Measurements from ENCODE around the gene FAM78A.

DNA sequence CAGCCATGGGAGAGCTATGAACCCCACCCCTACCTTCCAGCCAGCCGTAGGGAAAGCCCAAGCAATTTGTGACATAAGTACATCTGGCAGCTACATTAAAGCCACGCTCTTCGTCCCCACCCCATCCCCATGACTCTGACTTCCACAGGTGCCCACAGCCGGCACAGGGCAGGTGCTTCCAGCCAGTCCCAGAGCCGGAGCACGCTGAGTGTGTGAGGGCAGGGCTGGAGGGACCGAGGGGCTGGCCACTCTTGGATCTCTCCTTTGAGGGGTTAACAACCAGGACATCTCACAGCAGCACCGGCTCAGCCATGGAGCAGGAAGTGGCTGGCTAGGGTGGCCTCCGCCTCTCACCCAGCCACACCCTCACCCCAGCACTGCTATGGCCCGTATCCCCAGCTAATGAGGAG is 2.4 kb upstream of the FAM78A start:
- TF ChIP-seq, protein P1, sequence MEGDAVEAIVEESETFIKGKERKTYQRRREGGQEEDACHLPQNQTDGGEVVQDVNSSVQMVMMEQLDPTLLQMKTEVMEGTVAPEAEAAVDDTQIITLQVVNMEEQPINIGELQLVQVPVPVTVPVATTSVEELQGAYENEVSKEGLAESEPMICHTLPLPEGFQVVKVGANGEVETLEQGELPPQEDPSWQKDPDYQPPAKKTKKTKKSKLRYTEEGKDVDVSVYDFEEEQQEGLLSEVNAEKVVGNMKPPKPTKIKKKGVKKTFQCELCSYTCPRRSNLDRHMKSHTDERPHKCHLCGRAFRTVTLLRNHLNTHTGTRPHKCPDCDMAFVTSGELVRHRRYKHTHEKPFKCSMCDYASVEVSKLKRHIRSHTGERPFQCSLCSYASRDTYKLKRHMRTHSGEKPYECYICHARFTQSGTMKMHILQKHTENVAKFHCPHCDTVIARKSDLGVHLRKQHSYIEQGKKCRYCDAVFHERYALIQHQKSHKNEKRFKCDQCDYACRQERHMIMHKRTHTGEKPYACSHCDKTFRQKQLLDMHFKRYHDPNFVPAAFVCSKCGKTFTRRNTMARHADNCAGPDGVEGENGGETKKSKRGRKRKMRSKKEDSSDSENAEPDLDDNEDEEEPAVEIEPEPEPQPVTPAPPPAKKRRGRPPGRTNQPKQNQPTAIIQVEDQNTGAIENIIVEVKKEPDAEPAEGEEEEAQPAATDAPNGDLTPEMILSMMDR (IDR thresholded peaks at IDR 0.05), result no peak
- no peak for TF ChIP-seq POLR2A (IDR thresholded peaks at IDR 0.05)
- no peak for TF ChIP-seq POLR2AphosphoS5 (IDR thresholded peaks at IDR 0.05)
- no peak for TF ChIP-seq EP300 (IDR thresholded peaks at IDR 0.05)

Measured in sigmoid colon (tissue), 4 donors.